ENCODE results near the gene MACROD2. TPM values are rescaled to one million over a fixed set of nuclear protein-coding genes. Genes with fewer than 3 reads are reported as not detected.

MACROD2 gene
- total RNA-seq, 1 experiment from 2014 or later, result 3.7 TPM

DNA sequence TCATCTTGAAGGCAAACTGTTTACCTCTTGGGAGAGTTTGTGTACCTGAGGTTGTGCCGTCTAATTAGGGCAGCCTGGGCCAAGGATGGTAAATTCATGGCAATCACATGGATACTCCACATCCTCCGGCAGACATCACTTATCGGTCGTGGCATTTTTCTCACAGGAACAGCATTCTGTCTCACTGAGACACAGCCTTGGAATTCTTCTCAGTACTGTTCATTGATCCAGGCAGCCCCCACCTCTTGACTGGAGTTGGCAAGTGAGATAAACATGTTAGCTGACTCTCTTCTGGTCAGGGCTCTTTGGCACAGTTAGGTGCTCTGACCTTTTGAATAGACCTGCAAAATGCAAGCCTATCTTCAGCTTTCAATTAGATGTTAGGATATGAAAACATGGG lies 853.5 kb downstream of the MACROD2 start:
- H3K9me3 ChIP-seq (ENCODE audit: control insufficient read depth in 1 of 2, insufficient read depth in 1 of 2, low read depth in 1 of 2, low read length in 2 of 2), result no peaks in the 10 kb centered on the region
- H3K4me3 ChIP-seq (replicated peaks in 1 of 2; ENCODE audit: low read depth in 1 of 2, low read length in 2 of 2), result no peak overlapping the region
- no peak overlapping the region for H3K9ac ChIP-seq (ENCODE audit: low read length)
- DNase-seq (ENCODE audit: low read depth, low spot score) (no peak), ATAC-seq (no peak)
- H4K20me1 ChIP-seq (ENCODE audit: insufficient read depth), result no peaks in the 10 kb centered on the region
- no peak for TF ChIP-seq CBX3 (IDR thresholded peaks at IDR 0.05; ENCODE audit: low read depth)
- TF ChIP-seq TCF7L2 (IDR thresholded peaks at IDR 0.05; ENCODE audit: borderline replicate concordance, extremely low read depth, insufficient read depth, insufficient read length), result no peak
- no peak for TF ChIP-seq JUND (IDR thresholded peaks at IDR 0.05)
- TF ChIP-seq POLR2AphosphoS5 (IDR thresholded peaks at IDR 0.05; ENCODE audit: low read depth, low read length), result no peak
- TF ChIP-seq EGR1 (IDR thresholded peaks at IDR 0.05; ENCODE audit: low read depth), result no peak
- TF ChIP-seq EZH2phosphoT487 (IDR thresholded peaks at IDR 0.05; ENCODE audit: borderline replicate concordance), result no peak
- TF ChIP-seq, protein P1, sequence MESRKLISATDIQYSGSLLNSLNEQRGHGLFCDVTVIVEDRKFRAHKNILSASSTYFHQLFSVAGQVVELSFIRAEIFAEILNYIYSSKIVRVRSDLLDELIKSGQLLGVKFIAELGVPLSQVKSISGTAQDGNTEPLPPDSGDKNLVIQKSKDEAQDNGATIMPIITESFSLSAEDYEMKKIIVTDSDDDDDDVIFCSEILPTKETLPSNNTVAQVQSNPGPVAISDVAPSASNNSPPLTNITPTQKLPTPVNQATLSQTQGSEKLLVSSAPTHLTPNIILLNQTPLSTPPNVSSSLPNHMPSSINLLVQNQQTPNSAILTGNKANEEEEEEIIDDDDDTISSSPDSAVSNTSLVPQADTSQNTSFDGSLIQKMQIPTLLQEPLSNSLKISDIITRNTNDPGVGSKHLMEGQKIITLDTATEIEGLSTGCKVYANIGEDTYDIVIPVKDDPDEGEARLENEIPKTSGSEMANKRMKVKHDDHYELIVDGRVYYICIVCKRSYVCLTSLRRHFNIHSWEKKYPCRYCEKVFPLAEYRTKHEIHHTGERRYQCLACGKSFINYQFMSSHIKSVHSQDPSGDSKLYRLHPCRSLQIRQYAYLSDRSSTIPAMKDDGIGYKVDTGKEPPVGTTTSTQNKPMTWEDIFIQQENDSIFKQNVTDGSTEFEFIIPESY (IDR thresholded peaks at IDR 0.05; ENCODE audit: extremely low read depth, insufficient replicate concordance, low read length), result no peak
- no peak for TF ChIP-seq MAX (IDR thresholded peaks at IDR 0.05)
- TF ChIP-seq POLR2A (IDR thresholded peaks at IDR 0.05; ENCODE audit: borderline replicate concordance, extremely low read depth, insufficient read depth, insufficient read length), result no peak
- TF ChIP-seq FOSL1 (IDR thresholded peaks at IDR 0.05; ENCODE audit: low read depth), result no peak
- no peak for TF ChIP-seq ZNF274 (IDR thresholded peaks at IDR 0.05; ENCODE audit: low read depth, low read length)
- TF ChIP-seq SIN3A (IDR thresholded peaks at IDR 0.05; ENCODE audit: low read depth), result no peak
- TF ChIP-seq RAD21 (IDR thresholded peaks at IDR 0.05; ENCODE audit: low read depth), result no peak
- no peak for TF ChIP-seq SRF (IDR thresholded peaks at IDR 0.05; ENCODE audit: low read depth)
- TF ChIP-seq ZFX (IDR thresholded peaks at IDR 0.05), result no peak
- TF ChIP-seq YY1 (IDR thresholded peaks at IDR 0.05; ENCODE audit: extremely low read depth, insufficient replicate concordance, low read depth, low read length), result no peak
- H3K27ac ChIP-seq (ENCODE audit: low read depth, low read length), result no peak overlapping the region
- H3K79me2 ChIP-seq (ENCODE audit: insufficient read depth, low read length), result no peaks in the 10 kb centered on the region
- ChIA-PET CTCF (no interaction called here), RAD21 (ENCODE audit: low non-redundant PET in 1 of 2, low total read pairs in 2 of 2, uncharacterized antibody in 2 of 2, unreplicated experiment in 2 of 2) (no interaction called here), POLR2A (no interaction called here)
- H2AFZ ChIP-seq (ENCODE audit: low read depth, low read length, poor library complexity, severe bottlenecking), result no peak overlapping the region
- H3K4me1 ChIP-seq (ENCODE audit: control insufficient read depth in 1 of 2, insufficient read depth in 2 of 2, low read length in 2 of 2), result no peaks in the 10 kb centered on the region
- no TSS peak for BruUV-seq (replicated peaks)
- intact Hi-C loops (cut with micrococcal nuclease), result no loop called here
- no peaks in the 10 kb centered on the region for H3K36me3 ChIP-seq (ENCODE audit: control insufficient read depth in 1 of 2, insufficient read depth in 2 of 2, low read length in 2 of 2)
- no peaks in the 10 kb centered on the region for H3K9me2 ChIP-seq (ENCODE audit: insufficient read depth)
- no peaks in the 10 kb centered on the region for H3K27me3 ChIP-seq (ENCODE audit: insufficient read depth, low read length)
- H3K4me2 ChIP-seq (ENCODE audit: low read length), result no peak overlapping the region

Data from HCT116 (cell line).